GM20000 (cell line): ENCODE data around the gene ACOT13.
"Not testable (repeated sequence)": the region's sequence is repeated elsewhere in the genome, so short reads cannot be mapped to it uniquely, and the experiment has no call there.

Experiments
- DNase-seq: peaks from one replicate; pipeline ENCODE4 v3.0.0; 2012; ENCODE audit warnings: low spot score
- TF ChIP-seq, protein P1 (sequence below): IDR thresholded peaks from 2 replicates; pipeline ENCODE4 v1.5.1; 2012; ENCODE audit warnings: mild to moderate bottlenecking, control low read depth; ENCODE audit errors: extremely low read depth, missing control alignments

ACOT13 gene

DNA sequence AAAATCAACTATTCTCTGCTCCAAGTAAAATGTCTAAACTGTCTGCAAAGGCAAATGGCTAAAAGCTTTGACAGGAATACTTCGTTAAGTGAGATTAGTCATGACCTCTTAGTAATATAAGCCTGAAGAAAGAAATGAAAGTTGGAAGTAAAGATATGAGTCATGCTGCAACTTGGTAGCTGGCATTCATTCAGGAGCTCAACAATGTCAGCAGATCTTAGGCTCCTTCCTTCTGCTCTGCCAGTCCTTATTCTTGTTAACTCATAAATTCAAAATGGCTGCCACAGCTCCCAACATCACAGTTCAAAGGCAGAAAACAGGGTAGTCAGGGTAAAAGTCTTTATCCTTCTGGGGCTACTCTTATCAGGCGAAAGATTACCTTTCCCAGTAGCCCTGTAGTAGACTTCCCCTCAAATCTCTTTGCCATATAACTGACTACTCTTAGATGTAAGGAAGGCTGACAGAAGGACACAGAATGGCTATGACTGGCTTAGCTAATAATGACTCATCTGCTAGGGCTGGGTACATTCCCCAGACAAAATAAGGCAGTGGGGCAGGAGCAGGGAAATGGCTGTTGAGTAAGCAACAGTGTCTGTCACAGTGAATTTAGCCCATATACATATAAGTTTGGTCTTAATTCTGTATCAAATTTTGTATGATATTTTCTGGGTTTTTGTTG is 76.5 kb downstream of the ACOT13 start:
- TF ChIP-seq, protein P1, sequence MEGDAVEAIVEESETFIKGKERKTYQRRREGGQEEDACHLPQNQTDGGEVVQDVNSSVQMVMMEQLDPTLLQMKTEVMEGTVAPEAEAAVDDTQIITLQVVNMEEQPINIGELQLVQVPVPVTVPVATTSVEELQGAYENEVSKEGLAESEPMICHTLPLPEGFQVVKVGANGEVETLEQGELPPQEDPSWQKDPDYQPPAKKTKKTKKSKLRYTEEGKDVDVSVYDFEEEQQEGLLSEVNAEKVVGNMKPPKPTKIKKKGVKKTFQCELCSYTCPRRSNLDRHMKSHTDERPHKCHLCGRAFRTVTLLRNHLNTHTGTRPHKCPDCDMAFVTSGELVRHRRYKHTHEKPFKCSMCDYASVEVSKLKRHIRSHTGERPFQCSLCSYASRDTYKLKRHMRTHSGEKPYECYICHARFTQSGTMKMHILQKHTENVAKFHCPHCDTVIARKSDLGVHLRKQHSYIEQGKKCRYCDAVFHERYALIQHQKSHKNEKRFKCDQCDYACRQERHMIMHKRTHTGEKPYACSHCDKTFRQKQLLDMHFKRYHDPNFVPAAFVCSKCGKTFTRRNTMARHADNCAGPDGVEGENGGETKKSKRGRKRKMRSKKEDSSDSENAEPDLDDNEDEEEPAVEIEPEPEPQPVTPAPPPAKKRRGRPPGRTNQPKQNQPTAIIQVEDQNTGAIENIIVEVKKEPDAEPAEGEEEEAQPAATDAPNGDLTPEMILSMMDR, result no peak
- peak; percentile 39 for DNase-seq

DNA sequence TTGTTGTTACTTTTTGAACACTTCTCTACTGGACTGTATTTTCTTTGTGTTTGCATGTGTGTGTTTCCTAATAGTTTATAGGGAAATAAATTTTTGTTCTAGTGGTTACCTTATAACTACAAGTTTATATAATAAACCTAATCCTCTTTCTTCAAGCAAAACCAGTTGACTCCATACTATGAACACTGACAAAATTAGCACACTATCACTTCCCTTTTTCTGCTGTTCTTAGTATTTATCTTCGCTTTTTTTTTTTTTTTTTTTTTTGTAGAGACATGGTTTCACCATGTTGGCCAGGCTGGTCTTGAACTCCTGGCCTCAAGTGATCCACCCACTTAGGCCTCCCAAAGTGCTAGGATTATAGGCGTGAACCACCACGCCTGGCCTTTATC is 77.1 kb downstream of the ACOT13 start:
- TF ChIP-seq, protein P1, result no peak
- peak; percentile 48 for DNase-seq

DNA sequence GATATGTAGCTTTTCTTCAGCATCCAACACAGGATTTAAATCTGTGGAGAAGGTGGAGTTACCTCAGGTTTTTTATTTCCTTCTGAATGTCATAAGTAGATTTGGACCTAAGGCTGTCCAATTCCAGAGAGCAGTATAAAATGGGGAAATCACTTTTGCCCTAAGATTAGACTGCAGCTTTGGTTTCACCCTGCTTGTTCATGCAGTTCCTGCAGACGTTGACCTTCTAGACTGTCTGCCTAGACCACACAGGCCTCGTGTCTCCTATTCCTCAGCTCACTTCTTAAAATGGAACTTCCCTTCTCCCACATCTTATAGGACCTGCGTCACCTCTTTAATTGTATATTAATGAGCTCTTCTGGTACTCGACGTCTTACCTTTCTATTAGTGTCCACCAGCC is 78.0 kb downstream of the ACOT13 start:
- DNase-seq, result no peak
- TF ChIP-seq, protein P1, result no peak

DNA sequence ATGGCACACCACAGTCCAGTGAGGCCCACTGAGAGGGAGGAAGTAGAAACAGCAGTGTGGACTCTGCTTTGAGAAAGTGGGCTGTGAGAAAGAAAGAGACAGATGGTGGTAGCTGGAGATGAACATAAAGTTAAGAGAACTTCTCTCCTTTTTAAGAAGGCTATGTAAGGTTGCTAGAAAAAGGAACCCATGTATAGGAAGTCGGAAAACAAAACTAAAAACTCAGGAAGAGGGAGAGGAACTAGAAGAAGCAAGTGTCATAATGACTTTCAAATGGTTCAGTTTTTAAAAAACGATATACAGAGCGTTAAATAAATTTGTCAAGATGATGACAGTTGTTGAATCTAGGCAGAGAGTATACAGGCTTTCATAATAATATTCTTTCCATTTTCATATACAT is 82.4 kb downstream of the ACOT13 start:
- TF ChIP-seq, protein P1, result no peak
- no peak for DNase-seq

DNA sequence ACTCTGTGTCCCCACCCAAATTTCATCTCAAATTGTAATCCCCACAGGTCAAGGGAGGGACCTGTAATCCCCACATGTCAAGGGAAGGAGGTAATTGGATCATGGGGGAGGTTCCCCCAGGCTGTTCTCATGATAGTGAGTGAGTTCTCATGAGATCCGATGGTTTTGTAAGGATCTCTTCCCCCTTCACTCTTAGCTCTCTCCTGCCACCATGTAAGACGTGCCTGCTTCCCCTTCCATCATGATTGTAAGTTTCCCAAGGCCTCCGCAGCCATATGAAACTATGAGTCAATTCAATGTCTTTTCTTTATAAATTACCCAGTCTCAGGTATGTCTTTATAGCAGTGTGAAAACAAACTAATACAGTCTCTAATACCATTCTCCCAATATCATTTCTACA is 84.0 kb downstream of the ACOT13 start:
- not testable (repeated sequence) for DNase-seq

DNA sequence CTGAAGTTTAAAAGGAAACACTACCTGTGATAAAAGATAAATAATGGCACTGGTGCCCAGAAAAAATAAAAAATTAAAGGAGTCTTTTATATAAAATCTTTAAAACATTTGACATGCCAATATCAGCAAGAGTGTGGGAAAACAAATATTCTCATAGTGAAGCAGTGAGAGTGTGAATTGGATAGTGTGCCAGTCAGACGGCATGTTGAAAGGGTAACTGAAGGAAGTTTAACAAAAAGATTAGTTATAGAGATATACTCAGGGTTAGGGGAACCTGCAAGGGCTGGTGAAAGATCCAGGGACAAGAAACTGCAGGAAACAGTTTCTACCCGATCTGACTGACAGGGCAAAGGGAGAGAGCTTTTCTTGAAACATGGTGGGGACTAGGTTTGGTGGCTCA is 85.6 kb downstream of the ACOT13 start:
- TF ChIP-seq, protein P1, result no peak
- DNase-seq, result no peak

DNA sequence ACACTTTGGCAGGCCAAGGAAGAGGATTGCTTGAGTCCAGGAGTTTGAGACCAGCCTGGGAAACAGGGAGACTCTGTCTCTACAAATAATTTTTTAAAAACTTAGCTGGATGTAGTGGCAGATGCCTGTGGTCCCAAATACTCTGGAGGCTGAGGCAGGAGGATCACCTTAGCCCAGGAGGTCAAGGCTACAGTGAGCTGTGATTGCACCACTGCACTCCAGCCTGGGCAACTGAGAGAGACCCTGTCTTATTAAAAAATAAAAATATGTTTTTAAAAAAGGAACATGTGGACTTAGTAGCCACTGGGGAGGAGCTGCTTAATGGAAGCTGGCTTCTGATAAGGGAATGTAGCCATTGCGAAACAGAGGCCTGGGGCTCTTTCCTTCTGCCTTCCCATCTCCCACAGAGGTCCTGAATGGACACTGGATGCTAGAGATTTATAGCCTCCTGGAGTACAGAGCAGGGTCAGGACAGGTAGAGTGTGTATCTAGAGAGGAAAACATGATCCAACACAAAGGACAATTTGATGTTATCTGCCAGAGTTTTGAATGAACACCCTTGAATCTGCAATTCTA is 86.1 kb downstream of the ACOT13 start:
- DNase-seq, result no peak

More for the DNA sequence above, 86.1 kb downstream of the ACOT13 start:
- TF ChIP-seq, protein P1, result no peak
